HG02938 (cell line): ENCODE data around the gene MYPOP.
"Not testable (repeated sequence)": the region's sequence is repeated elsewhere in the genome, so short reads cannot be mapped to it uniquely, and the experiment has no call there.

Experiments used
- ATAC-seq: cut with Tn5 transposase; IDR thresholded peaks from one replicate; pipeline ENCODE4 v1.9.1; 2021; ENCODE audit warnings: mild to moderate bottlenecking, moderate library complexity; ENCODE audit not compliant: unreplicated experiment

Gene MYPOP

GRCh38 chr19:45908956-45909355 is 6.5 kb upstream of the MYPOP start:
- no peak for ATAC-seq

- ATAC-seq, result no peak
Observed at GRCh38 chr19:45906221-45906620, 3.8 kb upstream of the MYPOP start.

- ATAC-seq, result no peak
Observed at GRCh38 chr19:45905011-45905410, 2.6 kb upstream of the MYPOP start.

GRCh38 chr19:45902651-45903625 is 525 bp upstream of the MYPOP start:
- ATAC-seq, result peak; percentile 85

GRCh38 chr19:45901432-45901911 is 941 bp downstream of the MYPOP start:
- ATAC-seq, result no peak

- no peak for ATAC-seq
Observed at GRCh38 chr19:45900738-45901431, 1.5 kb downstream of the MYPOP start.

- no peak for ATAC-seq
Observed at GRCh38 chr19:45899919-45900589, 2.4 kb downstream of the MYPOP start.

- no peak for ATAC-seq
Observed at GRCh38 chr19:45899253-45899652, 3.2 kb downstream of the MYPOP start.

GRCh38 chr19:45897261-45897812 is 5.1 kb downstream of the MYPOP start:
- ATAC-seq, result no peak

- ATAC-seq, result not testable (repeated sequence)
Observed at GRCh38 chr19:45895983-45896599, 6.3 kb downstream of the MYPOP start.

- ATAC-seq, result no peak
Observed at GRCh38 chr19:45895519-45895972, 6.9 kb downstream of the MYPOP start.

GRCh38 chr19:45890877-45891276 is 11.5 kb downstream of the MYPOP start:
- no peak for ATAC-seq

GRCh38 chr19:45889210-45889885 is 13.1 kb downstream of the MYPOP start:
- ATAC-seq, result no peak

GRCh38 chr19:45887200-45887710 is 15.2 kb downstream of the MYPOP start:
- no peak for ATAC-seq

GRCh38 chr19:45886427-45887199 is 15.8 kb downstream of the MYPOP start:
- ATAC-seq, result peak; percentile 50

GRCh38 chr19:45885556-45886426 is 16.6 kb downstream of the MYPOP start, which contains the start of gene IRF2BP1:
Gene IRF2BP1 (minus strand): TSS chr19:45886141. CDS start chr19:45885774, 367 bp downstream.
- ATAC-seq, result peak; percentile 49

GRCh38 chr19:45884682-45885555 is 17.5 kb downstream of the MYPOP start:
- no peak for ATAC-seq
